Neural cell (in vitro differentiated cells): ENCODE data around the gene KDM4E. TPM values are rescaled to one million over a fixed set of nuclear protein-coding genes. Genes with fewer than 3 reads are reported as not detected.

Source experiments
- H2AFZ ChIP-seq: fragments of 200-600, 300-800 bp; sonication (generic), shearing (Covaris generic); 2 replicates; pipeline ENCODE4 v1.6.0; 2014; ENCODE audit warnings: low read depth, mild to moderate bottlenecking, antibody characterized with exemption, low read length, moderate library complexity
- H3F3A ChIP-seq: fragments of 200-600 bp; shearing (Covaris generic); 2 replicates; pipeline ENCODE4 v1.6.1; 2016; ENCODE audit warnings: mild to moderate bottlenecking, moderate library complexity, mixed read lengths, antibody characterized with exemption, low read length; ENCODE audit not compliant: insufficient read depth, poor library complexity, severe bottlenecking
- H3K27ac ChIP-seq: fragments of 200-600, 300-800 bp; sonication (generic), shearing (Covaris generic); 2 replicates; pipeline ENCODE4 v1.5.1; 2014; ENCODE audit warnings: mild to moderate bottlenecking, low read length, moderate library complexity
- H3K27me3 ChIP-seq: fragments of 300-800, 200-600 bp; sonication (generic), shearing (Covaris generic); 2 replicates; pipeline ENCODE4 v1.6.0; 2014; ENCODE audit warnings: mild to moderate bottlenecking, low read depth, low read length, moderate library complexity; ENCODE audit not compliant: insufficient read depth
- H3K36me3 ChIP-seq: fragments of 300-800, 200-600 bp; sonication (generic), shearing (Covaris generic); 2 replicates; pipeline ENCODE4 v1.5.1; 2014; ENCODE audit warnings: mild to moderate bottlenecking, antibody characterized with exemption, low read length, moderate library complexity; ENCODE audit not compliant: insufficient read depth
- H3K4me2 ChIP-seq: fragments of 300-800, 200-600 bp; sonication (generic), shearing (Covaris generic); 2 replicates; pipeline ENCODE4 v1.6.0; 2014; ENCODE audit warnings: mild to moderate bottlenecking, low read length
- H3K4me3 ChIP-seq: fragments of 300-800, 200-600 bp; sonication (generic), shearing (Covaris generic); 2 replicates; pipeline ENCODE4 v1.5.1; 2014; ENCODE audit warnings: mild to moderate bottlenecking, low read length, moderate library complexity
- H3K79me2 ChIP-seq: fragments of 200-600 bp; shearing (Covaris generic); replicated peaks from 2 replicates; pipeline ENCODE4 v1.6.0; 2014; ENCODE audit warnings: mild to moderate bottlenecking, low read length, moderate library complexity; ENCODE audit not compliant: insufficient read depth
- H3K9ac ChIP-seq: fragments of 300-800, 200-600 bp; sonication (generic), shearing (Covaris generic); 2 replicates; pipeline ENCODE4 v1.6.1; 2016; ENCODE audit warnings: mild to moderate bottlenecking, low read length, mixed read lengths
- H3K9me2 ChIP-seq: fragments of 200-600 bp; shearing (Covaris generic); 2 replicates; pipeline ENCODE4 v1.6.1; 2016; ENCODE audit warnings: mild to moderate bottlenecking, low read length, mixed read lengths; ENCODE audit not compliant: insufficient read depth
- H3K9me3 ChIP-seq: fragments of 200-600, 300-800 bp; sonication (generic), shearing (Covaris generic); 2 replicates; pipeline ENCODE4 v1.6.1; 2016; ENCODE audit warnings: mild to moderate bottlenecking, mixed run types, low read length, moderate library complexity, mixed read lengths
- H4K20me1 ChIP-seq: fragments of 200-600 bp; shearing (Covaris generic); 2 replicates; pipeline ENCODE4 v1.6.1; 2016; ENCODE audit warnings: mild to moderate bottlenecking, mixed run types; ENCODE audit not compliant: insufficient read depth
- CTCF ChIP-seq: fragments of 450-650 bp; IDR thresholded peaks from 2 replicates; pipeline ENCODE4 v1.5.1; 2014; ENCODE audit warnings: antibody characterized with exemption, mild to moderate bottlenecking, moderate library complexity; ENCODE audit not compliant: poor library complexity, severe bottlenecking
- EP300 ChIP-seq: fragments of 450-650 bp; conservative IDR thresholded peaks from 2 replicates; pipeline ENCODE4 v1.6.1; 2014; ENCODE audit warnings: antibody characterized with exemption, mild to moderate bottlenecking, moderate library complexity; ENCODE audit not compliant: poor library complexity, severe bottlenecking
- EZH2 ChIP-seq: fragments of 200-600, 300-800 bp; shearing (Covaris generic), sonication (generic); IDR thresholded peaks from 2 replicates; pipeline ENCODE4 v1.6.1; 2014; ENCODE audit warnings: antibody characterized with exemption, low read length, borderline replicate concordance, mild to moderate bottlenecking; ENCODE audit not compliant: insufficient read depth, poor library complexity, severe bottlenecking
- MXI1 ChIP-seq: fragments of 450-650 bp; conservative IDR thresholded peaks from 2 replicates; pipeline ENCODE4 v1.6.1; 2014; ENCODE audit warnings: antibody characterized with exemption, mild to moderate bottlenecking; ENCODE audit not compliant: poor library complexity, severe bottlenecking
- POLR2AphosphoS5 ChIP-seq: IDR thresholded peaks from 2 replicates; pipeline ENCODE4 v1.6.1; 2012
- RAD21 ChIP-seq: fragments of 450-650 bp; conservative IDR thresholded peaks from 2 replicates; pipeline ENCODE4 v1.6.1; 2014; ENCODE audit warnings: antibody characterized with exemption, mild to moderate bottlenecking, moderate library complexity
- REST ChIP-seq: IDR thresholded peaks from 2 replicates; pipeline ENCODE4 v1.6.1; 2012; ENCODE audit warnings: borderline replicate concordance
- SMC3 ChIP-seq: fragments of 450-650 bp; conservative IDR thresholded peaks from 2 replicates; pipeline ENCODE4 v1.6.1; 2014; ENCODE audit warnings: antibody characterized with exemption, mild to moderate bottlenecking, moderate library complexity; ENCODE audit not compliant: poor library complexity
- TAF1 ChIP-seq: IDR thresholded peaks from 2 replicates; pipeline ENCODE4 v1.6.1; 2012; ENCODE audit warnings: low read depth
- polyA plus RNA-seq: library from polyadenylated mRNA; depleted of rRNA; stranded (reverse); fragments of >200 nt; gene quantifications from 2 replicates; pipeline ENCODE4 v1.2.3, GENCODE V29; 2014

The KDM4E gene
- polyA plus RNA-seq, 1 donor from 2014 or later: not detected

- Histone ChIP-seq H3K4me2 (no peak overlapping the region), H3K27ac (no peak overlapping the region), H3K27me3 (no peaks in the 10 kb centered on the region), H3K9ac (no peak overlapping the region), H3K4me3 (no peak overlapping the region), H3K79me2 (no peaks in the 10 kb centered on the region), H2AFZ (no peak overlapping the region), H4K20me1 (no peaks in the 10 kb centered on the region), H3F3A (no peaks in the 10 kb centered on the region), H3K9me3 (no peaks in the 10 kb centered on the region), H3K9me2 (no peaks in the 10 kb centered on the region), H3K36me3 (no peaks in the 10 kb centered on the region)
- TF ChIP-seq REST (no peak), EZH2 (no peak), RAD21 (no peak), EP300 (no peak), CTCF (no peak), TAF1 (no peak), POLR2AphosphoS5 (no peak), MXI1 (no peak), SMC3 (no peak)
Measured at GRCh38 chr11:95076416-95076815, 51.4 kb downstream of the KDM4E start.

GRCh38 chr11:95076981-95077380 is 51.9 kb downstream of the KDM4E start:
- TF ChIP-seq MXI1 (no peak), SMC3 (no peak), TAF1 (no peak)
- H3K4me2 ChIP-seq: no peak overlapping the region
- H3K9ac ChIP-seq: no peak overlapping the region
- H2AFZ ChIP-seq: no peak overlapping the region
- no peaks in the 10 kb centered on the region for H3K79me2 ChIP-seq
- H3F3A ChIP-seq: no peaks in the 10 kb centered on the region
- H4K20me1 ChIP-seq: no peaks in the 10 kb centered on the region
- H3K9me3 ChIP-seq: no peaks in the 10 kb centered on the region
- no peaks in the 10 kb centered on the region for H3K36me3 ChIP-seq
- no peak overlapping the region for H3K27ac ChIP-seq
- no peaks in the 10 kb centered on the region for H3K27me3 ChIP-seq
- H3K9me2 ChIP-seq: no peaks in the 10 kb centered on the region
- H3K4me3 ChIP-seq: no peak overlapping the region

Other genes starting within 250 kb of the KDM4E start
- gene CWC15, start 51.7 kb upstream of the KDM4E start, polyA plus RNA-seq: 105 and 151 TPM in 2 replicates
- 1.3 and 1.5 TPM in 2 replicates for gene KDM4D, start 51.5 kb upstream of the KDM4E start, polyA plus RNA-seq
- not detected in 2 replicates for gene KDM4F, start 24.2 kb downstream of the KDM4E start, polyA plus RNA-seq
- 44.6 and 54.6 TPM in 2 replicates for gene SRSF8, start 41.7 kb downstream of the KDM4E start, polyA plus RNA-seq
- 3.1 and 4.9 TPM in 2 replicates for gene ENDOD1, start 64.6 kb downstream of the KDM4E start, polyA plus RNA-seq
- 9.4 and 11.1 TPM in 2 replicates for gene SESN3, start 205.9 kb downstream of the KDM4E start, polyA plus RNA-seq